K562 (cell line): ENCODE data around the gene TMIGD2. TPM values are rescaled to one million over a fixed set of nuclear protein-coding genes. Genes with fewer than 3 reads are reported as not detected.
A peak's percentile ranks its signal among the peaks of the same experiment; 100 is the strongest.

Experiments
- ATAC-seq: fragments of 200-7000 bp; cut with Tn5 transposase; 3 replicates; pipeline ENCODE4 v1.9.1; 2020; ENCODE audit warnings: moderate library complexity
- BruUV-seq: library from RNA; stranded (reverse); fragments of 400-500 nt; replicated peaks from 2 replicates; lab custom pipeline; 2021; lab: Mats Ljungman, UMichigan
- CTCF ChIA-PET: fragments of 300-600 bp; formaldehyde crosslinking; extraction: SDS; loops from one replicate; lab custom pipeline; 2021; ENCODE audit warnings: low intra/inter-chr PET ratio; lab: Yijun Ruan, JAX
- POLR2A ChIA-PET: fragments of 300-600, 350-650 bp; sonication (Branson Sonifier 250); formaldehyde crosslinking; extraction: SDS; loops from one replicate; lab custom pipeline; 2021; ENCODE audit warnings: antibody characterized with exemption, inconsistent platforms; lab: Yijun Ruan, JAX
- DNase-seq, 4 experiments: peaks; one replicate each; pipeline versions ENCODE4 v3.0.0 to v3.0.0-alpha.2; 2011 to 2018; ENCODE audit warnings: low spot score in 3 of 4, mixed read lengths in 3 of 4; ENCODE audit errors: extremely low read depth in 1 of 4
- FAIRE-seq: peaks from 2 replicates; lab custom pipeline; 2011; peaks lifted over from hg19 to GRCh38; lab: Jason Lieb, UNC
- H2AFZ ChIP-seq: 2 replicates; pipeline ENCODE4 v1.6.0; 2011; ENCODE audit warnings: low read depth, low read length, control low read depth, inconsistent platforms
- H3K27ac ChIP-seq: fragments of 200-600 bp; 3 replicates; pipeline ENCODE4 v1.8.0; 2011; ENCODE audit warnings: low read depth, mild to moderate bottlenecking, control low read depth, inconsistent platforms, low read length, moderate library complexity, mixed read lengths; ENCODE audit errors: extremely low read depth
- H3K27me3 ChIP-seq, 2 experiments: fragments of 300-600 bp in 1 of 2; 2 replicates in 1 of 2; 3 replicates in 1 of 2; pipeline versions ENCODE4 v1.6.0 to v1.8.0; 2011; ENCODE audit warnings: inconsistent platforms in 2 of 2, low read length in 2 of 2, mild to moderate bottlenecking in 1 of 2, mixed read lengths in 1 of 2, moderate library complexity in 1 of 2; ENCODE audit not compliant: control insufficient read depth in 2 of 2, insufficient read depth in 2 of 2
- H3K36me3 ChIP-seq: fragments of 300-600 bp; 3 replicates; pipeline ENCODE4 v1.8.0; 2011; ENCODE audit warnings: mild to moderate bottlenecking, low read length, inconsistent platforms; ENCODE audit not compliant: control insufficient read depth, insufficient read depth
- H3K4me1 ChIP-seq, 2 experiments: fragments of 200-600 bp in 1 of 2; replicated peaks in 1 of 2; 2 replicates in 1 of 2; 3 replicates in 1 of 2; pipeline versions ENCODE4 v1.5.1 to v1.8.0; 2011; ENCODE audit warnings: inconsistent platforms in 2 of 2, low read length in 2 of 2, mild to moderate bottlenecking in 1 of 2, mixed read lengths in 1 of 2, moderate library complexity in 1 of 2; ENCODE audit not compliant: control insufficient read depth in 2 of 2, insufficient read depth in 2 of 2
- H3K4me2 ChIP-seq: 2 replicates; pipeline ENCODE4 v1.6.1; 2011; ENCODE audit warnings: low read length, control low read depth, inconsistent platforms, mixed read lengths; ENCODE audit not compliant: insufficient read depth
- H3K4me3 ChIP-seq: fragments of 200-600 bp; sonication (generic), shearing (Covaris generic); 2 replicates; pipeline ENCODE4 v1.5.1; 2016; ENCODE audit warnings: control low read depth, inconsistent platforms
- H3K79me2 ChIP-seq: fragments of 200-600 bp; 3 replicates; pipeline ENCODE4 v1.8.0; 2011; ENCODE audit warnings: low read length, inconsistent platforms; ENCODE audit not compliant: control insufficient read depth, insufficient read depth
- H3K9ac ChIP-seq, 2 experiments: 2 replicates each; pipeline versions ENCODE4 v1.6.0 to v1.6.1; 2011; ENCODE audit warnings: low read depth in 2 of 2, low read length in 2 of 2, control low read depth in 1 of 2, inconsistent platforms in 1 of 2, mild to moderate bottlenecking in 1 of 2, mixed read lengths in 1 of 2; ENCODE audit not compliant: insufficient read depth in 1 of 2
- H3K9me1 ChIP-seq: one replicate; pipeline ENCODE4 v1.6.0; 2011; ENCODE audit warnings: inconsistent platforms, mild to moderate bottlenecking, low read length, moderate library complexity; ENCODE audit not compliant: control insufficient read depth, insufficient read depth
- H3K9me3 ChIP-seq: replicated peaks from 2 replicates; pipeline ENCODE4 v1.5.1; 2011; ENCODE audit warnings: low read depth, low read length, inconsistent platforms; ENCODE audit not compliant: control insufficient read depth, insufficient read depth
- H4K20me1 ChIP-seq: replicated peaks from 2 replicates; pipeline ENCODE4 v1.6.1; 2011; ENCODE audit warnings: low read length, inconsistent platforms, mixed read lengths; ENCODE audit not compliant: control insufficient read depth, insufficient read depth
- ARHGAP35 ChIP-seq: fragments of 450-650 bp; IDR thresholded peaks from 2 replicates; pipeline ENCODE4 v1.6.1; 2018; ENCODE audit not compliant: partially characterized antibody
- CSDE1 ChIP-seq, 2 experiments: fragments of 450-650 bp; IDR thresholded peaks; 2 replicates each; pipeline ENCODE4 v1.6.1; 2016; ENCODE audit warnings: mild to moderate bottlenecking in 1 of 2
- DMBX1 ChIP-seq: fragments of 250-450 bp; sonication (Bioruptor Pico); IDR thresholded peaks from 2 replicates; pipeline ENCODE4 v1.8.0; 2022; ENCODE audit warnings: inconsistent platforms, mild to moderate bottlenecking, moderate library complexity, borderline replicate concordance
- EZH2 ChIP-seq: IDR thresholded peaks from 2 replicates; pipeline ENCODE4 v1.6.1; 2012; ENCODE audit warnings: low read depth, mild to moderate bottlenecking, inconsistent platforms, low read length, borderline replicate concordance
- HLTF ChIP-seq: fragments of 450-650 bp; IDR thresholded peaks from 2 replicates; pipeline ENCODE4 v1.6.1; 2016
- KAT2B ChIP-seq: IDR thresholded peaks from one replicate; pipeline ENCODE4 v1.6.1; 2012; ENCODE audit warnings: low read depth, mild to moderate bottlenecking, control low read depth, inconsistent platforms, low read length, moderate library complexity
- KDM1A ChIP-seq, 2 experiments: fragments of 450-650 bp; IDR thresholded peaks; 2 replicates each; pipeline ENCODE4 v1.6.1; 2016; ENCODE audit warnings: mild to moderate bottlenecking in 2 of 2
- MIER1 ChIP-seq: fragments of 450-650 bp; IDR thresholded peaks from 2 replicates; pipeline ENCODE4 v1.6.1; 2016; ENCODE audit warnings: antibody characterized with exemption, mild to moderate bottlenecking, low read depth
- POLR2B ChIP-seq: fragments of 450-650 bp; IDR thresholded peaks from 2 replicates; pipeline ENCODE4 v1.6.1; 2018; ENCODE audit warnings: low read depth; ENCODE audit not compliant: partially characterized antibody
- PTBP1 ChIP-seq: fragments of 200-400 bp; formaldehyde crosslinking; IDR thresholded peaks from 2 replicates; pipeline ENCODE4 v1.6.1; 2017; ENCODE audit warnings: low read depth, low read length
- SMARCA5 ChIP-seq: fragments of 450-650 bp; IDR thresholded peaks from 2 replicates; pipeline ENCODE4 v1.6.1; 2016
- SUPT5H ChIP-seq: fragments of 450-650 bp; IDR thresholded peaks from 2 replicates; pipeline ENCODE4 v1.6.1; 2016
- TRIM24 ChIP-seq, 2 experiments: fragments of 450-650 bp; IDR thresholded peaks; 2 replicates each; pipeline ENCODE4 v1.6.1; 2016
- ZNF263 ChIP-seq: sonication (generic); formaldehyde crosslinking; IDR thresholded peaks from 2 replicates; pipeline ENCODE4 v1.8.0; 2022; ENCODE audit warnings: mild to moderate bottlenecking, missing genetic modification reagents, borderline replicate concordance
- WGBS: fragments of 100-300 bp; shearing (Covaris generic); methylation state at CpG from one replicate; pipeline ENCODE4 v1.1.6; 2016; ENCODE audit warnings: low coverage, mixed read lengths; ENCODE audit not compliant: insufficient coverage; ENCODE audit errors: missing lambda C conversion rate; 5-methylcytosine and 5-hydroxymethylcytosine counted together
- in situ Hi-C: fragments of 300-500 bp; cut with MboI; formaldehyde crosslinking; loops from 4 replicates; pipeline ENCODE4 v1.15.0; 2018; ENCODE audit warnings: inconsistent platforms, mixed read lengths
- intact Hi-C: fragments of 100-400 bp; cut with micrococcal nuclease; formaldehyde crosslinking; loops from 2 replicates; pipeline ENCODE4 v1.14.2; 2022
- polyA plus RNA-seq, 8 experiments: library from polyadenylated mRNA; depleted of rRNA in 4 of 8; stranded (reverse) in 5 of 8; unstranded in 3 of 8; fragments of >200 nt; fragmentation: Nextera tagmentation in 2 of 8; fragmentation: Illumina TruSeq in 1 of 8; extraction: Ambion mirVana in 2 of 8; extraction: Trizol in 1 of 8; gene quantifications; 2 replicates each; pipeline versions ENCODE4 v1.2.1 to v1.2.3, GENCODE V29; 2011 to 2014; ENCODE audit warnings: inconsistent platforms in 1 of 8, missing spikeins in 1 of 8
- total RNA-seq, 7 experiments: library from RNA; depleted of rRNA in 6 of 7; stranded (reverse); fragments of >200 nt in 6 of 7; fragmentation: Illumina TruSeq in 2 of 7; extraction: Trizol in 2 of 7; gene quantifications; 2 replicates each; pipeline versions ENCODE4 v1.2.1 to v1.2.3, GENCODE V29; 2011 to 2021; ENCODE audit warnings: low replicate concordance in 1 of 7
- TF ChIP-seq, protein P1 (sequence below), 2 experiments: fragments of 450-650 bp in 1 of 2; IDR thresholded peaks; 2 replicates each; pipeline ENCODE4 v1.6.1; 2011 to 2017; ENCODE audit warnings: low read depth in 2 of 2, antibody characterized with exemption in 1 of 2, borderline replicate concordance in 1 of 2, low read length in 1 of 2, mild to moderate bottlenecking in 1 of 2, mixed read lengths in 1 of 2; ENCODE audit not compliant: control insufficient read depth in 1 of 2
- TF ChIP-seq, protein P2 (sequence below): sonication (generic); formaldehyde crosslinking; IDR thresholded peaks from 2 replicates; pipeline ENCODE4 v1.8.1; 2023; ENCODE audit warnings: missing genetic modification reagents, mild to moderate bottlenecking, borderline replicate concordance

The TMIGD2 gene
- total and polyA plus RNA-seq, 9 of the 15 experiments (the other 6 are each of a cell fraction or from before 2014, with no cell fraction given), result not detected

DNA sequence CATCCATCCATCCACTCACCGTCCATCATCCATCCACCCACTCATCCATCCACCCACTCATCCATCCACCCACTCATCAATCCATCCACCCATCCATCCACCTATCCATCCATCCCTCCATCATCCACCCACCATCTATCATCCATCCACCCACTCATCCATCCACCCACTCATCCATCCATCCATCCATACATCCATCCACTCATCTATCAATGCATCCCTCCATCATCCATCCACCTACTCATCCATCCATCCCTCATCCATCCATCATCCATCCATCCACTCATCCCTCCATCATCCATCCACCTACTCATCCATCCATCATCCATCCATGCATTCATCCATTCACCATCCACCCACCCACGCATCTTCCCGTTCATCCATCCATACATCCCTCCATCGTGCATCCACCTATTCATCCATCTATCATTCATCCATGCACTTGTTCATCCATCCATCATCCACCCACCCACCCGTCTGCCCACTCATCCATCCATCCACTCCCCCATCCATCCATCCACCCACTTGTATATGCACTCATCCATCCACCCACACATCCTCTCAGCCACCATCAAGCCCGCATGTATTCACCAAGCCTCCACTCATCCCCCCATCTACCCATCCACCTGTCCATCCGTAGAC, 32.9 kb upstream of the TMIGD2 start:
- H3K79me2 ChIP-seq, result no peaks in the 10 kb centered on the region
- DNase-seq, result no peak
- ChIA-PET CTCF (no interaction called here), POLR2A (interaction anchor here (0.6 kb wide), 1 partner anchor 46 kb away, joined by 3 read pairs; no protein-coding TSS in a partner anchor)
- H4K20me1 ChIP-seq, result no peaks in the 10 kb centered on the region
- H3K4me1 ChIP-seq, result peaks cover 5 to 15% of the 10 kb centered on the region in 2 experiments; a peak in 3 of 5 replicates
- BruUV-seq, result no TSS peak
- H3K9me1 ChIP-seq, result no peaks in the 10 kb centered on the region
- no peaks in the 10 kb centered on the region for H3K9me3 ChIP-seq
- H3K9ac ChIP-seq, result no peak overlapping the region
- ATAC-seq, result no peak
- intact Hi-C loops, result no loop called here
- H3K4me2 ChIP-seq, result no peak overlapping the region
- in situ Hi-C loops, result no loop called here
- no peaks in the 10 kb centered on the region for H3K27me3 ChIP-seq
- H3K27ac ChIP-seq, result no peak overlapping the region
- FAIRE-seq, result no peak
- H2AFZ ChIP-seq, result no peak overlapping the region
- H3K4me3 ChIP-seq, result no peak overlapping the region
- H3K36me3 ChIP-seq, result peaks cover under 1% of the 10 kb centered on the region
- 48% methylated on average over 7 of the region's 7 CpGs for WGBS
- peak; percentile 67 for TF ChIP-seq POLR2B
- peak; percentile 84 to 88 for TF ChIP-seq KDM1A (IDR thresholded peaks at IDR 0.05)
- TF ChIP-seq, protein P1, sequence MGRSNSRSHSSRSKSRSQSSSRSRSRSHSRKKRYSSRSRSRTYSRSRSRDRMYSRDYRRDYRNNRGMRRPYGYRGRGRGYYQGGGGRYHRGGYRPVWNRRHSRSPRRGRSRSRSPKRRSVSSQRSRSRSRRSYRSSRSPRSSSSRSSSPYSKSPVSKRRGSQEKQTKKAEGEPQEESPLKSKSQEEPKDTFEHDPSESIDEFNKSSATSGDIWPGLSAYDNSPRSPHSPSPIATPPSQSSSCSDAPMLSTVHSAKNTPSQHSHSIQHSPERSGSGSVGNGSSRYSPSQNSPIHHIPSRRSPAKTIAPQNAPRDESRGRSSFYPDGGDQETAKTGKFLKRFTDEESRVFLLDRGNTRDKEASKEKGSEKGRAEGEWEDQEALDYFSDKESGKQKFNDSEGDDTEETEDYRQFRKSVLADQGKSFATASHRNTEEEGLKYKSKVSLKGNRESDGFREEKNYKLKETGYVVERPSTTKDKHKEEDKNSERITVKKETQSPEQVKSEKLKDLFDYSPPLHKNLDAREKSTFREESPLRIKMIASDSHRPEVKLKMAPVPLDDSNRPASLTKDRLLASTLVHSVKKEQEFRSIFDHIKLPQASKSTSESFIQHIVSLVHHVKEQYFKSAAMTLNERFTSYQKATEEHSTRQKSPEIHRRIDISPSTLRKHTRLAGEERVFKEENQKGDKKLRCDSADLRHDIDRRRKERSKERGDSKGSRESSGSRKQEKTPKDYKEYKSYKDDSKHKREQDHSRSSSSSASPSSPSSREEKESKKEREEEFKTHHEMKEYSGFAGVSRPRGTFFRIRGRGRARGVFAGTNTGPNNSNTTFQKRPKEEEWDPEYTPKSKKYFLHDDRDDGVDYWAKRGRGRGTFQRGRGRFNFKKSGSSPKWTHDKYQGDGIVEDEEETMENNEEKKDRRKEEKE (IDR thresholded peaks at IDR 0.05; ENCODE audit: borderline replicate concordance in 1 of 2, control insufficient read depth in 1 of 2, low read depth in 2 of 2, low read length in 1 of 2), result peak in 1 of 2 experiments; percentile 88; a peak in 2 of 4 replicates
- TF ChIP-seq DMBX1 (CRISPR knock-in tag), result no peak
- TF ChIP-seq PTBP1, result no peak
- TF ChIP-seq CSDE1 (IDR thresholded peaks at IDR 0.05), result no peak
- TF ChIP-seq ARHGAP35, result peak; percentile 58
- TF ChIP-seq KAT2B, result no peak
- TF ChIP-seq TRIM24 (IDR thresholded peaks at IDR 0.05), result peak in 1 of 2 experiments; percentile 33; a peak in 1 of 4 replicates
- 0 out of 2 replicates have a peak, but pooled peaks have one; percentile 26 for TF ChIP-seq SMARCA5
- TF ChIP-seq HLTF, result 0 out of 2 replicates have a peak, but pooled peaks have one; percentile 42
- no peak for TF ChIP-seq EZH2
- TF ChIP-seq, protein P2, sequence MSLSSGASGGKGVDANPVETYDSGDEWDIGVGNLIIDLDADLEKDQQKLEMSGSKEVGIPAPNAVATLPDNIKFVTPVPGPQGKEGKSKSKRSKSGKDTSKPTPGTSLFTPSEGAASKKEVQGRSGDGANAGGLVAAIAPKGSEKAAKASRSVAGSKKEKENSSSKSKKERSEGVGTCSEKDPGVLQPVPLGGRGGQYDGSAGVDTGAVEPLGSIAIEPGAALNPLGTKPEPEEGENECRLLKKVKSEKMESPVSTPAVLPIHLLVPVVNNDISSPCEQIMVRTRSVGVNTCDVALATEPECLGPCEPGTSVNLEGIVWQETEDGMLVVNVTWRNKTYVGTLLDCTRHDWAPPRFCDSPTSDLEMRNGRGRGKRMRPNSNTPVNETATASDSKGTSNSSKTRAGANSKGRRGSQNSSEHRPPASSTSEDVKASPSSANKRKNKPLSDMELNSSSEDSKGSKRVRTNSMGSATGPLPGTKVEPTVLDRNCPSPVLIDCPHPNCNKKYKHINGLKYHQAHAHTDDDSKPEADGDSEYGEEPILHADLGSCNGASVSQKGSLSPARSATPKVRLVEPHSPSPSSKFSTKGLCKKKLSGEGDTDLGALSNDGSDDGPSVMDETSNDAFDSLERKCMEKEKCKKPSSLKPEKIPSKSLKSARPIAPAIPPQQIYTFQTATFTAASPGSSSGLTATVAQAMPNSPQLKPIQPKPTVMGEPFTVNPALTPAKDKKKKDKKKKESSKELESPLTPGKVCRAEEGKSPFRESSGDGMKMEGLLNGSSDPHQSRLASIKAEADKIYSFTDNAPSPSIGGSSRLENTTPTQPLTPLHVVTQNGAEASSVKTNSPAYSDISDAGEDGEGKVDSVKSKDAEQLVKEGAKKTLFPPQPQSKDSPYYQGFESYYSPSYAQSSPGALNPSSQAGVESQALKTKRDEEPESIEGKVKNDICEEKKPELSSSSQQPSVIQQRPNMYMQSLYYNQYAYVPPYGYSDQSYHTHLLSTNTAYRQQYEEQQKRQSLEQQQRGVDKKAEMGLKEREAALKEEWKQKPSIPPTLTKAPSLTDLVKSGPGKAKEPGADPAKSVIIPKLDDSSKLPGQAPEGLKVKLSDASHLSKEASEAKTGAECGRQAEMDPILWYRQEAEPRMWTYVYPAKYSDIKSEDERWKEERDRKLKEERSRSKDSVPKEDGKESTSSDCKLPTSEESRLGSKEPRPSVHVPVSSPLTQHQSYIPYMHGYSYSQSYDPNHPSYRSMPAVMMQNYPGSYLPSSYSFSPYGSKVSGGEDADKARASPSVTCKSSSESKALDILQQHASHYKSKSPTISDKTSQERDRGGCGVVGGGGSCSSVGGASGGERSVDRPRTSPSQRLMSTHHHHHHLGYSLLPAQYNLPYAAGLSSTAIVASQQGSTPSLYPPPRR (CRISPR knock-in tag), result no peak
- TF ChIP-seq ZNF263, result peak; percentile 75
- TF ChIP-seq SUPT5H, result peak; percentile 59
- peak; percentile 43; the same call in 1 of the 2 replicates for TF ChIP-seq MIER1
